A549 (cell line): ENCODE measurements around the gene ARPC1A.

ENCODE experiments used
- CHD4 ChIP-seq: fragments of 200-600 bp; sonication (generic); IDR thresholded peaks from 2 replicates; pipeline ENCODE4 v1.6.1; 2016; ENCODE audit warnings: antibody characterized with exemption, mild to moderate bottlenecking, borderline replicate concordance
- CTCF ChIP-seq: fragments of >200 bp; sonication (Bioruptor Twin); formaldehyde crosslinking; IDR thresholded peaks from 3 replicates; pipeline ENCODE4 v1.5.1; 2016
- POLR2A ChIP-seq: IDR thresholded peaks from 2 replicates; pipeline ENCODE4 v1.6.1; 2012; ENCODE audit warnings: mild to moderate bottlenecking, low read length
- ZFP36 ChIP-seq: fragments of 450-650 bp; IDR thresholded peaks from 2 replicates; pipeline ENCODE4 v1.6.1; 2014; ENCODE audit warnings: borderline replicate concordance; ENCODE audit not compliant: partially characterized antibody

- TF ChIP-seq POLR2A, result peak; percentile 86
- no peak for TF ChIP-seq ZFP36
- no peak for TF ChIP-seq CTCF
- no peak for TF ChIP-seq CHD4
These were observed 82.9 kb downstream of the ARPC1A start, which contains the start of the genes BUD31 and PDAP1 for GRCh38 chr7:99408379-99409191.
